ENCODE measurements around the gene AKR7A3. TPM values are rescaled to one million over a fixed set of nuclear protein-coding genes. Genes with fewer than 3 reads are reported as not detected.

Gene AKR7A3
- total RNA-seq, 1 experiment from 2014 or later = 1.5 TPM

- no peak for TF ChIP-seq ZNF281 (CRISPR knock-in tag; IDR thresholded peaks at IDR 0.05)
- TF ChIP-seq CDX4 (CRISPR knock-in tag; IDR thresholded peaks at IDR 0.05; ENCODE audit: borderline replicate concordance) = no peak
- no peak for TF ChIP-seq STAT6 (CRISPR knock-in tag; conservative IDR thresholded peaks at IDR 0.05; ENCODE audit: low read depth)
- TF ChIP-seq PRDM15 (CRISPR knock-in tag; IDR thresholded peaks at IDR 0.05) = no peak
These were observed 39.9 kb upstream of the AKR7A3 start (continued) for GRCh38 chr1:19328486-19328885.

- H3K4me3 Mint-ChIP-seq = no peak overlapping the region
- no peak overlapping the region for H3K27ac Mint-ChIP-seq
- no peak for DNase-seq (ENCODE audit: low spot score)
- CTCF ChIA-PET = no interaction called here
- no peaks in the 10 kb centered on the region for H3K4me1 Mint-ChIP-seq
- no peak for TF ChIP-seq HMGA2 (CRISPR knock-in tag; IDR thresholded peaks at IDR 0.05)
- no peak for TF ChIP-seq HMGXB4 (CRISPR knock-in tag; IDR thresholded peaks at IDR 0.05)
- no peak for TF ChIP-seq ZSCAN18 (CRISPR knock-in tag; IDR thresholded peaks at IDR 0.05)
- TF ChIP-seq MAX (CRISPR knock-in tag; IDR thresholded peaks at IDR 0.05) = no peak
- TF ChIP-seq STAT6 (CRISPR knock-in tag; conservative IDR thresholded peaks at IDR 0.05; ENCODE audit: low read depth) = no peak
- TF ChIP-seq NFATC4 (CRISPR knock-in tag; IDR thresholded peaks at IDR 0.05) = no peak
- TF ChIP-seq NFYB (CRISPR knock-in tag; conservative IDR thresholded peaks at IDR 0.05; ENCODE audit: low read depth) = no peak
- no peak for TF ChIP-seq CREM (CRISPR knock-in tag; IDR thresholded peaks at IDR 0.05)
- TF ChIP-seq MLX (CRISPR knock-in tag; IDR thresholded peaks at IDR 0.05) = no peak
- no peak for TF ChIP-seq ZNF121 (CRISPR knock-in tag; IDR thresholded peaks at IDR 0.05)
- no peak for TF ChIP-seq OVOL2 (CRISPR knock-in tag; IDR thresholded peaks at IDR 0.05; ENCODE audit: borderline replicate concordance)
- TF ChIP-seq JUN (CRISPR knock-in tag; IDR thresholded peaks at IDR 0.05) = no peak
- TF ChIP-seq ZNF396 (CRISPR knock-in tag; IDR thresholded peaks at IDR 0.05; ENCODE audit: borderline replicate concordance) = no peak
- H3K27me3 Mint-ChIP-seq (ENCODE audit: low read depth) = no peaks in the 10 kb centered on the region
- peaks cover 6% of the 10 kb centered on the region; the same call in 1 of the 2 replicates for H3K36me3 Mint-ChIP-seq
- POLR2A ChIA-PET = no interaction called here
- no peaks in the 10 kb centered on the region for H3K9me3 Mint-ChIP-seq
- ATAC-seq = no peak
These were observed 39.2 kb upstream of the AKR7A3 start for GRCh38 chr1:19327736-19328135.
